SK-N-SH (cell line): Measurements from ENCODE around the gene TDRD1. TPM values are rescaled to one million over a fixed set of nuclear protein-coding genes. Genes with fewer than 3 reads are reported as not detected.

ENCODE experiments used
- CTCF ChIA-PET: fragments of 300-600, 350-600 bp; formaldehyde crosslinking; extraction: SDS; loops from one replicate; lab custom pipeline; 2021; lab: Yijun Ruan, JAX
- POLR2A ChIA-PET: fragments of 350-600 bp; sonication (Branson Sonifier 250); formaldehyde crosslinking; extraction: SDS; loops from one replicate; lab custom pipeline; 2020; ENCODE audit warnings: antibody characterized with exemption, inconsistent platforms; lab: Yijun Ruan, JAX
- DNase-seq: peaks from one replicate; pipeline ENCODE4 v3.0.0; 2012
- H2AFZ ChIP-seq: fragments of 200-600 bp; sonication (generic); 2 replicates; pipeline ENCODE4 v1.8.1; 2016; ENCODE audit warnings: antibody characterized with exemption, mild to moderate bottlenecking, low read depth
- H3F3A ChIP-seq: fragments of 200-600 bp; sonication (generic); replicated peaks from 2 replicates; pipeline ENCODE3; 2016; ENCODE audit warnings: antibody characterized with exemption, mild to moderate bottlenecking; ENCODE audit not compliant: insufficient read depth
- H3K27ac ChIP-seq, 2 experiments: fragments of 200-500 bp in 1 of 2; fragments of 200-600 bp in 1 of 2; sonication (Bioruptor generic) in 1 of 2; sonication (generic), shearing (Covaris generic) in 1 of 2; 2 replicates each; pipeline versions ENCODE4 v1.5.1 to v1.6.1; 2014 to 2016; ENCODE audit warnings: low read depth in 2 of 2, inconsistent platforms in 1 of 2, low read length in 1 of 2, mild to moderate bottlenecking in 1 of 2, mixed read lengths in 1 of 2
- H3K27me3 ChIP-seq: fragments of 200-600 bp; sonication (generic), shearing (Covaris generic); 2 replicates; pipeline ENCODE4 v1.6.1; 2016; ENCODE audit warnings: mixed run types; ENCODE audit not compliant: insufficient read depth
- H3K36me3 ChIP-seq, 2 experiments: fragments of 200-500 bp in 1 of 2; fragments of 200-600 bp in 1 of 2; sonication (Bioruptor generic) in 1 of 2; sonication (generic) in 1 of 2; replicated peaks in 1 of 2; 2 replicates each; pipeline versions ENCODE3 to v1.5.1; 2014 to 2016; ENCODE audit warnings: low read length in 1 of 2, mild to moderate bottlenecking in 1 of 2; ENCODE audit not compliant: insufficient read depth in 2 of 2, control insufficient read depth in 1 of 2
- H3K4me1 ChIP-seq, 2 experiments: fragments of 200-500 bp in 1 of 2; fragments of 200-600 bp in 1 of 2; sonication (Bioruptor generic) in 1 of 2; sonication (generic), shearing (Covaris generic) in 1 of 2; 2 replicates each; pipeline versions ENCODE4 v1.5.1 to v1.6.1; 2014 to 2016; ENCODE audit warnings: low read depth in 1 of 2, low read length in 1 of 2, mixed run types in 1 of 2; ENCODE audit not compliant: insufficient read depth in 2 of 2, control insufficient read depth in 1 of 2
- H3K4me2 ChIP-seq: fragments of 200-600 bp; sonication (generic), shearing (Covaris generic); 2 replicates; pipeline ENCODE4 v1.6.1; 2017; ENCODE audit warnings: mixed run types
- H3K4me3 ChIP-seq, 2 experiments: fragments of 200-500 bp in 1 of 2; fragments of 200-600 bp in 1 of 2; sonication (Bioruptor generic) in 1 of 2; sonication (generic), shearing (Covaris generic) in 1 of 2; 2 replicates each; pipeline versions ENCODE4 v1.5.1 to v1.8.1; 2014 to 2016; ENCODE audit warnings: low read depth in 2 of 2, inconsistent platforms in 1 of 2, low read length in 1 of 2, mild to moderate bottlenecking in 1 of 2, mixed read lengths in 1 of 2, moderate library complexity in 1 of 2
- H3K79me2 ChIP-seq: fragments of 200-600 bp; sonication (generic); 2 replicates; pipeline ENCODE4 v1.8.1; 2017; ENCODE audit warnings: mild to moderate bottlenecking; ENCODE audit not compliant: insufficient read depth
- H3K9ac ChIP-seq: fragments of 200-600 bp; sonication (generic); 2 replicates; pipeline ENCODE4 v1.6.1; 2017; ENCODE audit warnings: mixed run types
- H3K9me2 ChIP-seq: fragments of 200-600 bp; sonication (generic); 2 replicates; pipeline ENCODE4 v1.6.1; 2017; ENCODE audit warnings: mixed run types
- H3K9me3 ChIP-seq: fragments of 200-600 bp; sonication (generic); 2 replicates; pipeline ENCODE4 v1.6.1; 2017; ENCODE audit warnings: mixed run types, mild to moderate bottlenecking, moderate library complexity
- H4K20me1 ChIP-seq: fragments of 200-600 bp; sonication (generic); 2 replicates; pipeline ENCODE4 v1.6.1; 2017; ENCODE audit warnings: mild to moderate bottlenecking, mixed run types; ENCODE audit not compliant: insufficient read depth
- CTCF ChIP-seq: fragments of 200-600 bp; sonication (generic); IDR thresholded peaks from 2 replicates; pipeline ENCODE4 v1.6.1; 2017; ENCODE audit warnings: antibody characterized with exemption, mild to moderate bottlenecking, moderate library complexity
- GABPA ChIP-seq: IDR thresholded peaks from 2 replicates; pipeline ENCODE4 v1.4.0; 2012; ENCODE audit warnings: low read depth, mild to moderate bottlenecking
- GATA2 ChIP-seq: sonication (generic); formaldehyde crosslinking; IDR thresholded peaks from 2 replicates; pipeline ENCODE4 v1.5.0; 2020; ENCODE audit warnings: mild to moderate bottlenecking, missing genetic modification reagents
- JUND ChIP-seq: IDR thresholded peaks from 2 replicates; pipeline ENCODE4 v1.4.0; 2012
- MAX ChIP-seq: IDR thresholded peaks from 2 replicates; pipeline ENCODE4 v1.4.0; 2012; ENCODE audit warnings: low read depth
- MXI1 ChIP-seq: IDR thresholded peaks from 2 replicates; pipeline ENCODE4 v1.6.1; 2012; ENCODE audit warnings: mild to moderate bottlenecking, low read depth, low read length, improper control_type of control experiment
- NFIC ChIP-seq: IDR thresholded peaks from 2 replicates; pipeline ENCODE4 v1.4.0; 2012; ENCODE audit warnings: borderline replicate concordance
- NRF1 ChIP-seq: IDR thresholded peaks from 2 replicates; pipeline ENCODE4 v1.6.1; 2012; ENCODE audit warnings: low read depth, mild to moderate bottlenecking, low read length
- RCOR1 ChIP-seq: fragments of 150-350 bp; IDR thresholded peaks from 2 replicates; pipeline ENCODE4 v1.6.1; 2017; ENCODE audit warnings: antibody characterized with exemption, low read length
- REST ChIP-seq: IDR thresholded peaks from 2 replicates; pipeline ENCODE4 v1.6.1; 2012; ENCODE audit warnings: mild to moderate bottlenecking, low read depth, low read length, moderate library complexity
- SIN3A ChIP-seq: IDR thresholded peaks from 2 replicates; pipeline ENCODE4 v1.6.1; 2012; ENCODE audit warnings: low read depth, mild to moderate bottlenecking, low read length, moderate library complexity, borderline replicate concordance
- SMC3 ChIP-seq: IDR thresholded peaks from 2 replicates; pipeline ENCODE4 v1.6.1; 2012; ENCODE audit warnings: low read depth, low read length, improper control_type of control experiment
- TAF1 ChIP-seq: IDR thresholded peaks from 2 replicates; pipeline ENCODE4 v1.6.1; 2012; ENCODE audit warnings: low read depth, mild to moderate bottlenecking, low read length, moderate library complexity, borderline replicate concordance
- TEAD4 ChIP-seq: IDR thresholded peaks from 2 replicates; pipeline ENCODE4 v1.4.0; 2012; ENCODE audit warnings: mild to moderate bottlenecking, borderline replicate concordance; ENCODE audit not compliant: insufficient read depth
- USF1 ChIP-seq: IDR thresholded peaks from 2 replicates; pipeline ENCODE4 v1.4.0; 2012; ENCODE audit warnings: low read depth, borderline replicate concordance
- USF2 ChIP-seq: fragments of 150-350 bp; IDR thresholded peaks from 2 replicates; pipeline ENCODE4 v1.6.1; 2017; ENCODE audit warnings: antibody characterized with exemption, low read length, low read depth, borderline replicate concordance
- YY1 ChIP-seq: IDR thresholded peaks from 2 replicates; pipeline ENCODE4 v1.4.0; 2012; ENCODE audit warnings: low read depth, mild to moderate bottlenecking
- ZBTB33 ChIP-seq: IDR thresholded peaks from 2 replicates; pipeline ENCODE4 v1.4.0; 2012; ENCODE audit warnings: low read depth, borderline replicate concordance
- WGBS: methylation state at CpG from one replicate; pipeline ENCODE4 v1.1.6; 2017; ENCODE audit warnings: low lambda C conversion rate; 5-methylcytosine and 5-hydroxymethylcytosine counted together
- polyA plus RNA-seq, 3 experiments: library from polyadenylated mRNA; depleted of rRNA; stranded (reverse); fragments of >200 nt; gene quantifications; 2 replicates each; pipeline ENCODE4 v1.2.3, GENCODE V29; 2012

Gene TDRD1
- polyA plus RNA-seq, 1 of the 3 experiments (the other 2 are of a cell fraction) = not detected

- no peak overlapping the region for H3K9ac ChIP-seq
- no peak overlapping the region for H2AFZ ChIP-seq
- DNase-seq = no peak
- H3K4me3 ChIP-seq = no peak overlapping the region
- peaks cover 16% of the 10 kb centered on the region; the same call in 1 of the 2 replicates for H3K27me3 ChIP-seq
- CTCF ChIA-PET = interaction anchor here (1.0 to 2.7 kb wide), 2 partner anchors 12 to 59 kb away, joined by 3 to 9 read pairs; no protein-coding TSS in a partner anchor
- H3K9me3 ChIP-seq = no peaks in the 10 kb centered on the region
- H3K4me1 ChIP-seq = peaks cover 0 to 5% of the 10 kb centered on the region in 2 experiments; a peak in 1 of 4 replicates
- H3F3A ChIP-seq = no peaks in the 10 kb centered on the region
- H3K9me2 ChIP-seq = no peaks in the 10 kb centered on the region
- no peak for TF ChIP-seq GABPA
- no peak for TF ChIP-seq TAF1
- no peak for TF ChIP-seq YY1
- no peak for TF ChIP-seq SMC3
- TF ChIP-seq CTCF = no peak
- TF ChIP-seq USF1 = no peak
- no peak for TF ChIP-seq NRF1
- no peak for TF ChIP-seq MXI1
- no peak for TF ChIP-seq RCOR1
- TF ChIP-seq USF2 = no peak
- no peak for TF ChIP-seq MAX
- no peak for TF ChIP-seq JUND
- no peak for TF ChIP-seq ZBTB33
- no peak for TF ChIP-seq REST
- no peak for TF ChIP-seq NFIC
- TF ChIP-seq SIN3A = no peak
- no peak for TF ChIP-seq GATA2 (CRISPR knock-in tag)
- TF ChIP-seq TEAD4 = no peak
- TF ChIP-seq, all 33 proteins: peak for 0
- POLR2A ChIA-PET = interaction anchor here (0.7 kb wide), 1 partner anchor 536 kb away, joined by 4 read pairs; no protein-coding TSS in a partner anchor
- WGBS = 81% methylated on average over 7 of the region's 9 CpGs
- H3K4me2 ChIP-seq = no peak overlapping the region
- H3K79me2 ChIP-seq = no peaks in the 10 kb centered on the region
- H3K27ac ChIP-seq = no peak overlapping the region
- no peaks in the 10 kb centered on the region for H3K36me3 ChIP-seq
- no peaks in the 10 kb centered on the region for H4K20me1 ChIP-seq
Measured at GRCh38 chr10:114245121-114245791, 66.1 kb downstream of the TDRD1 start.
